Lower leg skin (tissue), 3 donors: ENCODE results near the gene ESYT2.

Experiments
- POLR2A ChIP-seq, 2 donors: fragments of 450-650 bp; IDR thresholded peaks; one replicate each; pipeline ENCODE4 v1.6.1; 2016 to 2017; ENCODE audit warnings: antibody characterized with exemption in 2 of 2, mild to moderate bottlenecking in 1 of 2, moderate library complexity in 1 of 2
- TF ChIP-seq, protein P1 (sequence below), 3 donors: fragments of 450-650 bp; IDR thresholded peaks; one replicate each; pipeline ENCODE4 v1.5.1; 2016; ENCODE audit warnings: antibody characterized with exemption in 3 of 3, mild to moderate bottlenecking in 3 of 3, moderate library complexity in 2 of 3

DNA sequence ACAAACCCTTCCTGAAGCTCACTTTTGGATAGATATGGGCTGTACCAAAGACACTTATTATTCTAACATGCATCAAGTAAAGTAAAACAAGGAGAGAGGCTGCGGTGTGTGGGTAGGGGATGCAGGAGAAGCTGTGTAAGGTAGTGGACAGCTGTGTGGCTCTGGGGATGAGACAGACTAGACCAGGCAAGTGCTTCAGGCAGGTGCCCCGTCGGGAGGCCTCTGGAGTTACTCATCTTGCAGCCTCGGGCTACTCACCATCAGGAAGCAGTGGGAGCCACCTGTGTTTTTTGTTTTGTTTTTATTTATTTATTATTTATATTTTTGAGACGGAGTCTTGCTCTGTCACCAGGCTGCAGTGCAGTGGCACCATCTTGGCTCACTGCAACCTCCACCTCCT lies 75.4 kb downstream of the ESYT2 start:
- TF ChIP-seq, protein P1, sequence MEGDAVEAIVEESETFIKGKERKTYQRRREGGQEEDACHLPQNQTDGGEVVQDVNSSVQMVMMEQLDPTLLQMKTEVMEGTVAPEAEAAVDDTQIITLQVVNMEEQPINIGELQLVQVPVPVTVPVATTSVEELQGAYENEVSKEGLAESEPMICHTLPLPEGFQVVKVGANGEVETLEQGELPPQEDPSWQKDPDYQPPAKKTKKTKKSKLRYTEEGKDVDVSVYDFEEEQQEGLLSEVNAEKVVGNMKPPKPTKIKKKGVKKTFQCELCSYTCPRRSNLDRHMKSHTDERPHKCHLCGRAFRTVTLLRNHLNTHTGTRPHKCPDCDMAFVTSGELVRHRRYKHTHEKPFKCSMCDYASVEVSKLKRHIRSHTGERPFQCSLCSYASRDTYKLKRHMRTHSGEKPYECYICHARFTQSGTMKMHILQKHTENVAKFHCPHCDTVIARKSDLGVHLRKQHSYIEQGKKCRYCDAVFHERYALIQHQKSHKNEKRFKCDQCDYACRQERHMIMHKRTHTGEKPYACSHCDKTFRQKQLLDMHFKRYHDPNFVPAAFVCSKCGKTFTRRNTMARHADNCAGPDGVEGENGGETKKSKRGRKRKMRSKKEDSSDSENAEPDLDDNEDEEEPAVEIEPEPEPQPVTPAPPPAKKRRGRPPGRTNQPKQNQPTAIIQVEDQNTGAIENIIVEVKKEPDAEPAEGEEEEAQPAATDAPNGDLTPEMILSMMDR (IDR thresholded peaks at IDR 0.05) = no peak
- TF ChIP-seq POLR2A (IDR thresholded peaks at IDR 0.05) = no peak
